Measurements from ENCODE around the gene YTHDF1. TPM values are rescaled to one million over a fixed set of nuclear protein-coding genes. Genes with fewer than 3 reads are reported as not detected.
A peak's percentile ranks its signal among the peaks of the same experiment; 100 is the strongest.

YTHDF1 gene
- total and polyA plus RNA-seq, 2 of the 8 experiments (the other 6 are each of a cell fraction or from before 2014, with no cell fraction given), result 32.8 to 66.0 TPM

- no peak overlapping the region for H2AK5ac ChIP-seq (ENCODE audit: low read depth, low read length)
- H4K8ac ChIP-seq (ENCODE audit: extremely low read depth, insufficient read depth, low read length), result no peak overlapping the region
- H2BK12ac ChIP-seq (ENCODE audit: low read depth, low read length), result peak overlapping the region; percentile 71; the same call in 1 of the 2 replicates
- no peak overlapping the region for H3K23ac ChIP-seq (ENCODE audit: insufficient read length)
- H3K79me2 ChIP-seq (ENCODE audit: control insufficient read depth in 1 of 2, insufficient read depth in 2 of 2, low read length in 2 of 2), result no peaks in the 10 kb centered on the region
- TF ChIP-seq MAX (IDR thresholded peaks at IDR 0.05) (no peak), NANOG (IDR thresholded peaks at IDR 0.05; ENCODE audit: insufficient read depth, low read depth, low read length, poor library complexity, severe bottlenecking) (no peak), SAP30 (IDR thresholded peaks at IDR 0.05; ENCODE audit: insufficient read depth, insufficient replicate concordance, low read length) (no peak)
- ChIA-PET CTCF (ENCODE audit: partially characterized antibody) (interaction anchor here (0.7 to 6.4 kb wide), 20 partner anchors 11 to 305 kb away, joined by 3 to 59 read pairs (median 4); partner anchors contain the start of gene NKAIN4), POLR2A (ENCODE audit: partially characterized antibody) (interaction anchor here (1.0 to 2.2 kb wide), 4 partner anchors 17 to 124 kb away, joined by 4 to 7 read pairs (median 4); no protein-coding TSS in a partner anchor)
- H4K20me1 ChIP-seq (replicated peaks in 1 of 2; ENCODE audit: control insufficient read depth in 1 of 2, insufficient read depth in 2 of 2, low read length in 2 of 2), result peaks cover 3 to 13% of the 10 kb centered on the region in 2 experiments
- no peak overlapping the region for H3K27ac ChIP-seq (ENCODE audit: low read depth, low read length)
- H2BK5ac ChIP-seq (ENCODE audit: low read depth, low read length), result no peak overlapping the region; the same call in 1 of the 2 replicates
- H2BK15ac ChIP-seq (ENCODE audit: low read length), result peak overlapping the region; percentile 95; the same call in 1 of the 2 replicates
- H2AFZ ChIP-seq (ENCODE audit: low read length), result no peak overlapping the region
- peak overlapping the region; percentile 66 for H3K4ac ChIP-seq (replicated peaks; ENCODE audit: insufficient read length, low read depth, low read length)
- H3K14ac ChIP-seq (ENCODE audit: insufficient read length), result no peak overlapping the region
- H3K23me2 ChIP-seq (ENCODE audit: low read depth, low read length), result peaks cover 16% of the 10 kb centered on the region
- peak overlapping the region; percentile 9 for H3K18ac ChIP-seq (ENCODE audit: extremely low read depth, low read length)
- WGBS, 2 experiments (ENCODE audit: extremely low coverage in 1 of 2, insufficient coverage in 1 of 2, insufficient read length in 1 of 2, insufficient replicate concordance in 2 of 2, low coverage in 1 of 2, low lambda C conversion rate in 2 of 2, missing lambda C conversion rate in 1 of 2), result 57% methylated on average over 8 of the region's 14 CpGs; no CpG with 5 or more reads in 1 of the 2 experiments
- H3K9me3 ChIP-seq (ENCODE audit: insufficient read depth in 2 of 2, low read depth in 1 of 2, low read length in 1 of 2), result no peaks in the 10 kb centered on the region
- no peaks in the 10 kb centered on the region for H3K79me1 ChIP-seq (ENCODE audit: low read depth, low read length)
- FAIRE-seq, result no peak
- no peak overlapping the region for H3K56ac ChIP-seq (replicated peaks; ENCODE audit: insufficient read length, low read depth, low read length)
- no peak overlapping the region for H2BK20ac ChIP-seq (ENCODE audit: low read length)
- H3K36me3 ChIP-seq (ENCODE audit: control insufficient read depth in 2 of 4, insufficient read depth in 4 of 4, low read length in 3 of 4), result no peaks in the 10 kb centered on the region
- no peak overlapping the region for H2BK120ac ChIP-seq (replicated peaks; ENCODE audit: low read depth, low read length)
- peak overlapping the region; percentile 72 to 83; a peak in 3 of 4 replicates for H3K4me2 ChIP-seq (ENCODE audit: insufficient read depth in 1 of 2, low read depth in 2 of 2, low read length in 2 of 2)
- H4K91ac ChIP-seq (replicated peaks; ENCODE audit: insufficient read length, low read length), result peak overlapping the region; percentile 66
- DNase-seq (ENCODE audit: low read depth in 1 of 2, low spot score in 2 of 2), result no peak
- peaks cover 27 to 37% (median 32%) of the 10 kb centered on the region in 4 experiments for H3K27me3 ChIP-seq (replicated peaks in 1 of 4; ENCODE audit: control insufficient read depth in 3 of 4, extremely low read depth in 1 of 4, insufficient read depth in 3 of 4, low read length in 3 of 4)
- peaks cover 3 to 37% (median 22%) of the 10 kb centered on the region in 4 experiments; a peak in 6 of 7 replicates for H3K4me1 ChIP-seq (replicated peaks in 1 of 4; ENCODE audit: control insufficient read depth in 3 of 4, insufficient read depth in 4 of 4, low read length in 3 of 4)
- H3K4me3 ChIP-seq (ENCODE audit: extremely low read depth in 1 of 4, insufficient read depth in 2 of 4, low read depth in 3 of 4, low read length in 4 of 4), result peak overlapping the region in 1 of 4 experiments; percentile 83; a peak in 2 of 8 replicates
- no peak overlapping the region for H4K5ac ChIP-seq (ENCODE audit: insufficient read length, low read depth, low read length)
- H3K9ac ChIP-seq (replicated peaks in 1 of 4; ENCODE audit: extremely low read depth in 1 of 4, low read depth in 3 of 4, low read length in 3 of 4), result no peak overlapping the region; a peak in 2 of 7 replicates
Observed at GRCh38 chr20:63179687-63180568, 36.0 kb downstream of the YTHDF1 start.

All from H1 (cell line).